Mononuclear cell (primary cell): ENCODE results near the gene NRP1. TPM values are rescaled to one million over a fixed set of nuclear protein-coding genes. Genes with fewer than 3 reads are reported as not detected.
"Not testable (repeated sequence)": the region's sequence is repeated elsewhere in the genome, so short reads cannot be mapped to it uniquely, and the experiment has no call there.

Source experiments
- H3K27me3 ChIP-seq: 2 replicates; pipeline ENCODE4 v1.6.0; 2011; ENCODE audit warnings: low read length, control low read depth; ENCODE audit not compliant: insufficient read depth
- H3K4me1 ChIP-seq: 2 replicates; pipeline ENCODE4 v1.5.1; 2011; ENCODE audit warnings: mild to moderate bottlenecking, low read length, control low read depth; ENCODE audit not compliant: insufficient read depth
- H3K4me3 ChIP-seq: 2 replicates; pipeline ENCODE4 v1.5.1; 2011; ENCODE audit warnings: mild to moderate bottlenecking, low read length, moderate library complexity
- H3K9me3 ChIP-seq: 2 replicates; pipeline ENCODE4 v1.5.1; 2011; ENCODE audit warnings: low read depth, mild to moderate bottlenecking, control low read depth, low read length
- total RNA-seq: library from RNA; depleted of rRNA; stranded (reverse); fragments of >200 nt; gene quantifications from one replicate; pipeline ENCODE4 v1.2.3, GENCODE V29; 2012

Gene NRP1
- total RNA-seq, 1 donor = 1.2 TPM

- Histone ChIP-seq H3K9me3 (no peaks in the 10 kb centered on the region), H3K4me1 (no peaks in the 10 kb centered on the region), H3K4me3 (no peak overlapping the region), H3K27me3 (no peaks in the 10 kb centered on the region)
Observed at GRCh38 chr10:33320288-33320687, 14.2 kb downstream of the NRP1 start.

GRCh38 chr10:33315891-33316290 lies 18.6 kb downstream of the NRP1 start:
- no peaks in the 10 kb centered on the region for H3K9me3 ChIP-seq
- no peak overlapping the region for H3K4me3 ChIP-seq
- H3K4me1 ChIP-seq = no peaks in the 10 kb centered on the region
- no peaks in the 10 kb centered on the region for H3K27me3 ChIP-seq

GRCh38 chr10:33314811-33315561 lies 19.5 kb downstream of the NRP1 start:
- Histone ChIP-seq H3K4me3 (no peak overlapping the region), H3K9me3 (no peaks in the 10 kb centered on the region), H3K27me3 (no peaks in the 10 kb centered on the region), H3K4me1 (no peaks in the 10 kb centered on the region)

GRCh38 chr10:33311640-33312039 lies 22.8 kb downstream of the NRP1 start:
- H3K27me3 ChIP-seq = no peaks in the 10 kb centered on the region
- H3K4me1 ChIP-seq = no peaks in the 10 kb centered on the region
- no peak overlapping the region for H3K4me3 ChIP-seq
- H3K9me3 ChIP-seq = no peaks in the 10 kb centered on the region

- H3K4me1 ChIP-seq = no peaks in the 10 kb centered on the region
- H3K27me3 ChIP-seq = no peaks in the 10 kb centered on the region
- no peaks in the 10 kb centered on the region for H3K9me3 ChIP-seq
- no peak overlapping the region for H3K4me3 ChIP-seq
Observed at GRCh38 chr10:33310853-33311252, 23.6 kb downstream of the NRP1 start.

GRCh38 chr10:33309406-33309805 lies 25.1 kb downstream of the NRP1 start:
- no peak overlapping the region for H3K4me3 ChIP-seq
- H3K4me1 ChIP-seq = no peaks in the 10 kb centered on the region
- no peaks in the 10 kb centered on the region for H3K9me3 ChIP-seq
- no peaks in the 10 kb centered on the region for H3K27me3 ChIP-seq

GRCh38 chr10:33307835-33308234 lies 26.6 kb downstream of the NRP1 start:
- no peaks in the 10 kb centered on the region for H3K9me3 ChIP-seq

GRCh38 chr10:33306701-33307519 lies 27.6 kb downstream of the NRP1 start:
- Histone ChIP-seq H3K4me1 (no peaks in the 10 kb centered on the region), H3K4me3 (no peak overlapping the region), H3K9me3 (no peaks in the 10 kb centered on the region), H3K27me3 (no peaks in the 10 kb centered on the region)

More at GRCh38 chr10:33307835-33308234, 26.6 kb downstream of the NRP1 start:
- H3K4me3 ChIP-seq = no peak overlapping the region
- no peaks in the 10 kb centered on the region for H3K27me3 ChIP-seq
- no peaks in the 10 kb centered on the region for H3K4me1 ChIP-seq

- no peaks in the 10 kb centered on the region for H3K9me3 ChIP-seq
- H3K27me3 ChIP-seq = no peaks in the 10 kb centered on the region
- H3K4me3 ChIP-seq = no peak overlapping the region
- no peaks in the 10 kb centered on the region for H3K4me1 ChIP-seq
Observed at GRCh38 chr10:33306126-33306525, 28.3 kb downstream of the NRP1 start.

- no peak overlapping the region for H3K4me3 ChIP-seq
- H3K4me1 ChIP-seq = no peaks in the 10 kb centered on the region
- no peaks in the 10 kb centered on the region for H3K27me3 ChIP-seq
- H3K9me3 ChIP-seq = no peaks in the 10 kb centered on the region
Observed at GRCh38 chr10:33304423-33305225, 29.8 kb downstream of the NRP1 start.

GRCh38 chr10:33303988-33304387 lies 30.5 kb downstream of the NRP1 start:
- H3K4me1 ChIP-seq = no peaks in the 10 kb centered on the region
- no peaks in the 10 kb centered on the region for H3K27me3 ChIP-seq
- no peak overlapping the region for H3K4me3 ChIP-seq
- H3K9me3 ChIP-seq = no peaks in the 10 kb centered on the region

- Histone ChIP-seq H3K4me1 (no peaks in the 10 kb centered on the region), H3K9me3 (no peaks in the 10 kb centered on the region), H3K4me3 (no peak overlapping the region), H3K27me3 (no peaks in the 10 kb centered on the region)
Observed at GRCh38 chr10:33302208-33302829, 32.1 kb downstream of the NRP1 start.

GRCh38 chr10:33301097-33301789 lies 33.2 kb downstream of the NRP1 start:
- Histone ChIP-seq H3K4me1 (no peaks in the 10 kb centered on the region), H3K4me3 (no peak overlapping the region), H3K27me3 (no peaks in the 10 kb centered on the region), H3K9me3 (no peaks in the 10 kb centered on the region)

GRCh38 chr10:33300544-33300943 lies 33.9 kb downstream of the NRP1 start:
- not testable (repeated sequence) for H3K4me1 ChIP-seq, H3K9me3 ChIP-seq, H3K27me3 ChIP-seq, H3K4me3 ChIP-seq
